ENCODE measurements around the gene LAMTOR2.

LAMTOR2 gene

DNA sequence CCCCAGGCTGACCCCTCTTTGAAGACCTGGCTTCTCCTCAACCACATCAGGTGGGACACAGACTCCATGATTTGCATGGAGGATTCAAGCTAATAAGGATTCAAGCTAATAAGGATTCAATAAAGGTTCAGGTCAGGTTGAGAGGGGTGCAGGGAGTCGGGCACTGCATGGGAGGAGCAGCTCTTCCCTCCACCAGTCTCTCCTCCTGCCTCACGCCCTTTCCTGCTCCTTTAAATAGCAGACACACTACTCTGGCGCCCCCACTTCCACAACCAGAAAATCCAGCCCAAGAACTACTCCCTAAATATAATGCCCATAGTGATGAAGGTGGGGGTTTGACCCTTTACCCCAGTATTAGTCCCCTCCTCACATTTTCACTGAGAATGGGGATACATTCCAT, 20.6 kb downstream of the LAMTOR2 start:
- Histone ChIP-seq H3K4me3 (ENCODE audit: insufficient read depth, low read depth, low read length) (peak overlapping the region; percentile 14), H3K4me1 (ENCODE audit: control insufficient read depth, insufficient read depth, low read length) (peaks cover 77% of the 10 kb centered on the region), H3K9me3 (ENCODE audit: control insufficient read depth, low read length) (no peaks in the 10 kb centered on the region), H3K36me3 (ENCODE audit: control insufficient read depth, insufficient read depth, low read length) (peaks cover 22% of the 10 kb centered on the region), H3K27me3 (ENCODE audit: control insufficient read depth, insufficient read depth, low read length, poor library complexity, severe bottlenecking) (no peaks in the 10 kb centered on the region), H3K27ac (ENCODE audit: insufficient read depth, low read depth, low read length, poor library complexity, severe bottlenecking) (peak overlapping the region; percentile 56)
- WGBS, 2 experiments: 41 to 69% methylated on average over 2 to 3 of the region's 3 CpGs

DNA sequence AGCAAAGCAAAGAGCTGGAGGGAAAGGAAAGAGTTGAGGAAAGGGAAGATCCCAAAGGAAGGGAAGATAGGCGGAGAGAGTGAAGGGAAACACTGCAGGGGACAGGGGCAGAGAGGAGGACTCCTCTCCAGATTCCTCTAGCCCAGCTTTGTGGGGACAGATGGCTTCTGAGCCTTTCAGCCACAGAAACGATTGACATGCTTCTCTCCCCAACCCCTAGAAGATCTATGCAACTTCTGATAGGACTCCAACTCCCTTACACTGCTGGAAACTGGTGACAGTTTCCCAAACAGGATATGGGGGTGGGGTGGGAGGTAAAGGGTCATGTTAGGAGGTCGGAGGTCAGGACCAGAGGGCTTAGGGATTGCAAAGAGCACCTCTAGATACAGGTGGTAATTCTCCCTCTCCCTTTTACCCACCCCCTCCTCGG, 21.2 kb downstream of the LAMTOR2 start:
- H3K4me3 ChIP-seq (ENCODE audit: insufficient read depth, low read depth, low read length): no peak overlapping the region
- H3K27me3 ChIP-seq (ENCODE audit: control insufficient read depth, insufficient read depth, low read length, poor library complexity, severe bottlenecking): no peaks in the 10 kb centered on the region
- H3K9me3 ChIP-seq (ENCODE audit: control insufficient read depth, low read length): no peaks in the 10 kb centered on the region
- WGBS, 2 experiments: 30 to 36% methylated on average over 3 to 4 of the region's 4 CpGs
- H3K4me1 ChIP-seq (ENCODE audit: control insufficient read depth, insufficient read depth, low read length): peaks cover 72% of the 10 kb centered on the region
- H3K36me3 ChIP-seq (ENCODE audit: control insufficient read depth, insufficient read depth, low read length): peaks cover 22% of the 10 kb centered on the region
- peak overlapping the region; percentile 66 for H3K27ac ChIP-seq (ENCODE audit: insufficient read depth, low read depth, low read length, poor library complexity, severe bottlenecking)

DNA sequence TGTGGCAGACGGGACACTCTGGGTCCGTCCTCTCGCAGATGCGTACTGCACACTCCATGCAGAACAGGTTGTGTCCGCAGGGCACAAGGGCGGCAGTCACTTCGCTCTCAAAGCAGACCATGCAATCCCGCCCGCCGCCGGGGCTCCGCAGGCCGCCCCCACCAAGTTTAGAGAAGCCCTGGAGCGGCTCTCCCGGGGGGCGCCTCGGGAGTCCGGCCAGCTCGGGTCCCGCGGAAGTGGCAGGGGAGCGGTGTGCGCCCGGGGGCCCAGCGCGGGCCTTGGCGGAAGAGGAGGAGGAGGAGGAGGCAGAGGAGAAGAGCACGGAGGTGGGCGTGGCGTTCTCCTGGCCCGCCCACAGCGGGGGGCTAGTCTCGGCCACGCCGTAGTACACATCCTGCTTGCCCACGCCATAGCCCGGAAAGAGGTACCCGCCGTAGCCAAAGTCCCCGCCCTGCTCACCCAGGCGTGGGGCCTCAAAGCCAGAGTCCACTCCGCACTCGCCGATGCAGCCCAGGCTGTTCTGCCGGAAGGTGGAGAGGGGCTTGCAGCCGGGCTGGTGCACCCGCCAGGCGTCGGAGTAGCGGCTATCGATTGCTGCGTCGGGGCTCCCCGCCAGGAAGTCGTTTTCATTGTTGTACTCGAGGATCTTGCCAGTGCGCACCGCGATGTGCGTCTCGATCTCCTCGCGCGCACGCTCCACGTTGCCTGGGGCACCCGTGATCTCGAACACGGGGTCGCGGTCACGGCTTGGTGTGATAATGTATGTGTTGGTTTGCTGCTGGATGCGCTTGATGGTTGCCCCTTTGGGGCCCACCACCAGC, 22.2 kb downstream of the LAMTOR2 start:
- H3K9me3 ChIP-seq (ENCODE audit: control insufficient read depth, low read length): no peaks in the 10 kb centered on the region
- peaks cover 72% of the 10 kb centered on the region for H3K4me1 ChIP-seq (ENCODE audit: control insufficient read depth, insufficient read depth, low read length)
- 46 to 48% methylated on average over 73 of the region's 73 CpGs for WGBS, 2 experiments
- H3K27me3 ChIP-seq (ENCODE audit: control insufficient read depth, insufficient read depth, low read length, poor library complexity, severe bottlenecking): no peaks in the 10 kb centered on the region
- peak overlapping the region; percentile 76 for H3K27ac ChIP-seq (ENCODE audit: insufficient read depth, low read depth, low read length, poor library complexity, severe bottlenecking)
- peak overlapping the region; percentile 29 for H3K4me3 ChIP-seq (ENCODE audit: insufficient read depth, low read depth, low read length)
- H3K36me3 ChIP-seq (ENCODE audit: control insufficient read depth, insufficient read depth, low read length): peaks cover 22% of the 10 kb centered on the region

DNA sequence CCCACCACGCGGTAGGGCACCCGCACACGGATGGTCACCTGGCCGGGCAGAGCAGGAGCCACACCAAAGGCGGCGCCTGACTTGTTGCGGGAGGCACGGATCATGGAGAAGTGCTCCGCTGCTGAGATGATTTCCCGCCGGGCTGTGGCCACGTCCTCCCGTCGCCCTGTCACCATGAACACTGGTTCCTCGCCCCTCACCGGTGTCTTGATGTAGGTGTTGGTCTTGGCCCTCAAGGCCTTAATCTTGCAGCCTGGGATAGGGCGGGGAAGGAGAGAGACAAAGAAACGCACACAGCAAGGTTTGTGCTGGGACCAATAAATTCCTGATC, 22.8 kb downstream of the LAMTOR2 start:
- Histone ChIP-seq H3K4me3 (ENCODE audit: insufficient read depth, low read depth, low read length) (peak overlapping the region; percentile 29), H3K27ac (ENCODE audit: insufficient read depth, low read depth, low read length, poor library complexity, severe bottlenecking) (peak overlapping the region; percentile 11), H3K4me1 (ENCODE audit: control insufficient read depth, insufficient read depth, low read length) (peaks cover 67% of the 10 kb centered on the region), H3K27me3 (ENCODE audit: control insufficient read depth, insufficient read depth, low read length, poor library complexity, severe bottlenecking) (no peaks in the 10 kb centered on the region), H3K9me3 (ENCODE audit: control insufficient read depth, low read length) (no peaks in the 10 kb centered on the region), H3K36me3 (ENCODE audit: control insufficient read depth, insufficient read depth, low read length) (peaks cover 22% of the 10 kb centered on the region)
- WGBS, 2 experiments: 75 to 81% methylated on average over 19 of the region's 19 CpGs

DNA sequence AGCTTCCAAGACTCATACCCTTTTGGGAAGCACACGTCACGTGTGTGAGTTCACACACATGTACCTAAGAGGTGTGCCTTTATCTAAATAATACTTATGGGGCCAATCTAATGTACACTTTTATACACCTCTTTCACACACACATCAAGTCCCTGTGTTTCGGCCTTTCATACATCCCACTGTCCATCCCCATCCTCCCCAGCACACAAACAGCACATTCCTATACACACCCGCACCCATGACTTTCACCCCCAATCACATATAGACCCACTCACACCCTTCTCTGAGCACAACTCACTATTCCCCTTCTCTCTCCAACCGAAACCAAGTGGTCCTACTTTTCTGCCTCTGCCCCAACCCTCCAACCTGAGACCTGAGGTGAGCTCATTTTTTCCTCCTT, 24.1 kb downstream of the LAMTOR2 start:
- peak overlapping the region; percentile 9 for H3K27ac ChIP-seq (ENCODE audit: insufficient read depth, low read depth, low read length, poor library complexity, severe bottlenecking)
- H3K36me3 ChIP-seq (ENCODE audit: control insufficient read depth, insufficient read depth, low read length): peaks cover 16% of the 10 kb centered on the region
- peak overlapping the region; percentile 65 for H3K4me3 ChIP-seq (ENCODE audit: insufficient read depth, low read depth, low read length)
- H3K4me1 ChIP-seq (ENCODE audit: control insufficient read depth, insufficient read depth, low read length): peaks cover 56% of the 10 kb centered on the region
- H3K27me3 ChIP-seq (ENCODE audit: control insufficient read depth, insufficient read depth, low read length, poor library complexity, severe bottlenecking): no peaks in the 10 kb centered on the region
- no peaks in the 10 kb centered on the region for H3K9me3 ChIP-seq (ENCODE audit: control insufficient read depth, low read length)
- 75% methylated on average over 5 of the region's 5 CpGs for WGBS, 2 experiments

DNA sequence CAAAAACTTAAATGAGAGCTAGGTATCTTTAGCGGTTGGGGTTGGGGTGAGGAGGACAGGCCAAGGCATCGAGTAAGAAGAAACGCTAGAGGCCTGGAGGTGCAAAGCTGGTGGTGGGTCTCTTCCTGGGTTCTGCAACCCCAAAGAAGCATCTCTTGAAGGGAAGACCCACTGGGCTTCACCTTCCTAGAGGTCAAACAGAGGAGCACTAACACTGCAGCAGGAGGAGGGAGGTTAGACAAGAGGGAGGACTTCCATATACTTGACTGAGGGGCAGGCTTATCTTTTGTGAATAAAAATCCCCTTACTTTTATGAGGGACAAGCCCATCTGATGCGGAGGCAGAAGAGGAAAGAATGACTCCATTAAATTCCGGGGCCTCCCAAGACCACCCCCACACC, 25.2 kb downstream of the LAMTOR2 start:
- Histone ChIP-seq H3K27me3 (ENCODE audit: control insufficient read depth, insufficient read depth, low read length, poor library complexity, severe bottlenecking) (no peaks in the 10 kb centered on the region), H3K9me3 (ENCODE audit: control insufficient read depth, low read length) (no peaks in the 10 kb centered on the region), H3K27ac (ENCODE audit: insufficient read depth, low read depth, low read length, poor library complexity, severe bottlenecking) (no peak overlapping the region), H3K36me3 (ENCODE audit: control insufficient read depth, insufficient read depth, low read length) (peaks cover 16% of the 10 kb centered on the region), H3K4me1 (ENCODE audit: control insufficient read depth, insufficient read depth, low read length) (peaks cover 49% of the 10 kb centered on the region), H3K4me3 (ENCODE audit: insufficient read depth, low read depth, low read length) (peak overlapping the region; percentile 65)
- 52 to 57% methylated on average over 5 of the region's 5 CpGs for WGBS, 2 experiments

DNA sequence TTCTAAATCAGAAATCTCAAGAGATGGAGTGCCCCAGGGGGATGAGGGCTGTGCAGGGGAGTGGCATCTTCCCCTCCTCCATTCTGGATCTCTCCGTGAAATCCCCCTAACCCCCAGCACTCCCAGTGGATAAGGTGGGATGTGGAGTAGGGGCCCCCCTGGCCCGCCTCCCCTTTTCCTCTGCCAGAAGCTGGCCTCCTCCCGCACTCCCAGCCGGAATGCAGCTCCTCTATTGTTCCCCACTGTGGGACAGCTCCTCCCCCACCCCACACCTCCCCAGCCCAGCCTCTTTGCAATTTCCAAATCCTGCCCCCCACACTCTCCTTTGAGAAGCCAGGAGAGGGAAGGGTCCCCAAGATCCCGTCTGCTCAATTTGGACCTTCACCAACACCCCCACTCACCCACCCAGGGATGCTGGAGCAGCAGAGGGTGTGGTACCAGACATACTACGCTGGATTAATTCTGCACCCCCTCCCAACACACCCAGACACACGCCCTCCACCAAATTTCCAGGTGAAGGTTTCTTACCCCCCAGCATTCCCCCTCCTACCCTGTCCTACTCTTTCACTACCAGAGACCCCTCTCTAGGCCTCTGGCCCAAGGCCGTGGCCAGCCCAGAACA, 25.8 kb downstream of the LAMTOR2 start:
- H3K36me3 ChIP-seq (ENCODE audit: control insufficient read depth, insufficient read depth, low read length): peaks cover 16% of the 10 kb centered on the region
- WGBS, 2 experiments: 0% methylated on average over 7 to 8 of the region's 8 CpGs
- H3K27me3 ChIP-seq (ENCODE audit: control insufficient read depth, insufficient read depth, low read length, poor library complexity, severe bottlenecking): no peaks in the 10 kb centered on the region
- peaks cover 48% of the 10 kb centered on the region for H3K4me1 ChIP-seq (ENCODE audit: control insufficient read depth, insufficient read depth, low read length)
- no peaks in the 10 kb centered on the region for H3K9me3 ChIP-seq (ENCODE audit: control insufficient read depth, low read length)
- H3K27ac ChIP-seq (ENCODE audit: insufficient read depth, low read depth, low read length, poor library complexity, severe bottlenecking): peak overlapping the region; percentile 79
- H3K4me3 ChIP-seq (ENCODE audit: insufficient read depth, low read depth, low read length): peak overlapping the region; percentile 65

DNA sequence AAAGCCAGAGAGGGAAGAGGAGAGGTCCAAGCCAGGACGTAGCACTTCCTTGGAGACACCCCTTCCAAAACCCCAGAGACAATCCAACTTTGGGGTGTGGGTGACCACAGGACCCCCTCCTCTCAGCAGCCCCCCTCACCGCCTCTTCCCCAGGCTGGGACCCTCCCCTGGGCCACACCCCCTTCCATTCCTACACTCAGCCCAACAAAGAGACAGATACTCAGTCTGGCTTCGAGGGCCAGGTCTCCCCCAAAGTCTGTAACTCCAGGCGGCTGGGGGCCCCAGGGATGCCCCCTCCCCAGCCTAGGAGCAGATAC, 26.2 kb downstream of the LAMTOR2 start:
- Histone ChIP-seq H3K27ac (ENCODE audit: insufficient read depth, low read depth, low read length, poor library complexity, severe bottlenecking) (peak overlapping the region; percentile 79), H3K4me3 (ENCODE audit: insufficient read depth, low read depth, low read length) (peak overlapping the region; percentile 65), H3K27me3 (ENCODE audit: control insufficient read depth, insufficient read depth, low read length, poor library complexity, severe bottlenecking) (no peaks in the 10 kb centered on the region), H3K9me3 (ENCODE audit: control insufficient read depth, low read length) (no peaks in the 10 kb centered on the region), H3K36me3 (ENCODE audit: control insufficient read depth, insufficient read depth, low read length) (peaks cover 12% of the 10 kb centered on the region), H3K4me1 (ENCODE audit: control insufficient read depth, insufficient read depth, low read length) (peaks cover 45% of the 10 kb centered on the region)
- 0% methylated on average over 4 of the region's 4 CpGs for WGBS, 2 experiments

DNA sequence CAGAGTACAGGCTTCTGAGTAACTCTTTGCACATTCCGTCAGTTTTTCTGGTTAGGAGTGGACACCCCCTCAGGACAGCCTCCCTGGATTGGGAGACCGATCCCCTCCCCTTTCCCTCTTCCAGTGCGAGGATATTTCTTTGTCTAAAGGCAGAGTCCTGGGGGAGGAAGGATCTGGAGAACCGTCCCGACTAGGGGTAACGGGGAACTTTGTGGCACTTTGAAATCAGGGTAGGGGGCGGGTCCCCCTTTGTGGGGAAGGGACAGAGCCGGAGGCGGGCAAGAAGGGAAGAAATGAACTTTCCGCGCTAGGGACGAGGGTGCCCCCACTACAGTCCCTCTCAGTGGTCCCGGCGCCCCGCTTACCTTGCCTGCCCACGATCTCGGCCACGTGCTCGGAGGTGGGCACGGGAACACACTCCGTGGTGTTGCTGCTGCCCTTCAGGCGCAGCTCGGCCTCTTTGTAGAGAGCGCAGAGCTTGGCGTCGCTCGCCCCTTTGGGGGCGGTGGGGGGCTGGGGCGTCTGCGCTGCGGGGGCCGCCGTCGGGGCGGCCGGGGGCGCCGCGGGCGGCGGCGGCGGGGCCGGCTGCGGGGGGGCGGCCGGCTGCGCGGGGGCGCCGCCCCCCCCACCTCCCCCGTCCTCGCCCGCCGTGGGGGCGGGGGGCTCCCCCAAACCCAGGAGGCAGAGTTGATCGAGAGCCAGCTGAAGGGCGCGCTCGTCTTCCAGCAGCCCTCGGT, 26.8 kb downstream of the LAMTOR2 start:
- WGBS, 2 experiments: 0% methylated on average over 58 to 61 of the region's 61 CpGs
- H3K4me3 ChIP-seq (ENCODE audit: insufficient read depth, low read depth, low read length): peak overlapping the region; percentile 65
- no peaks in the 10 kb centered on the region for H3K27me3 ChIP-seq (ENCODE audit: control insufficient read depth, insufficient read depth, low read length, poor library complexity, severe bottlenecking)
- peaks cover 41% of the 10 kb centered on the region for H3K4me1 ChIP-seq (ENCODE audit: control insufficient read depth, insufficient read depth, low read length)
- H3K27ac ChIP-seq (ENCODE audit: insufficient read depth, low read depth, low read length, poor library complexity, severe bottlenecking): peak overlapping the region; percentile 99
- H3K36me3 ChIP-seq (ENCODE audit: control insufficient read depth, insufficient read depth, low read length): peaks cover 10% of the 10 kb centered on the region
- H3K9me3 ChIP-seq (ENCODE audit: control insufficient read depth, low read length): no peaks in the 10 kb centered on the region

DNA sequence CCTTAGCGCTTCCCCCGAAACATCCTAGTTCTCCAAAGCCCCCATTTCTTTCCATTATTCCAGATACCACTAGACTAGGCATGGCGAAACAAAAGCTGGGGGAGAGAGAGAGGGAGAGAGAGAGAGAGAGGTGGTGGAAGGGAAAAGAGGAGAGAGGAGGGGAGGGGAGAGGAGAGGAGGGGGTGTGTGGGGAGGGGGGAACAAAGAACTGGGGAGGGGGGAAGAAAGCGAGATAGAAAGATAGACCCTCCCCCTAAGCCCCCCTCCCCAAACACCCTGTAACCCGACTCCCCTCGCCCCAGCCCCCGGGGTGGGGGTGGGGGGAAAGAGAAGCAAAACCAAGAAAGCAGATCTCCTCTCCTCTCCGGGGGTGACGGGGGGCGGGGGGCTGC, 27.3 kb downstream of the LAMTOR2 start:
- peaks cover 41% of the 10 kb centered on the region for H3K4me1 ChIP-seq (ENCODE audit: control insufficient read depth, insufficient read depth, low read length)
- H3K27ac ChIP-seq (ENCODE audit: insufficient read depth, low read depth, low read length, poor library complexity, severe bottlenecking): peak overlapping the region; percentile 99
- peak overlapping the region; percentile 65 for H3K4me3 ChIP-seq (ENCODE audit: insufficient read depth, low read depth, low read length)
- peaks cover 6% of the 10 kb centered on the region for H3K36me3 ChIP-seq (ENCODE audit: control insufficient read depth, insufficient read depth, low read length)
- no peaks in the 10 kb centered on the region for H3K9me3 ChIP-seq (ENCODE audit: control insufficient read depth, low read length)
- WGBS, 2 experiments: 0% methylated on average over 5 to 7 of the region's 10 CpGs
- H3K27me3 ChIP-seq (ENCODE audit: control insufficient read depth, insufficient read depth, low read length, poor library complexity, severe bottlenecking): no peaks in the 10 kb centered on the region

Measured in ectodermal cell (in vitro differentiated cells).